ENCODE measurements around the gene STX1B. TPM values are rescaled to one million over a fixed set of nuclear protein-coding genes. Genes with fewer than 3 reads are reported as not detected.

The STX1B gene
- total and polyA plus RNA-seq, 4 donors: 0.09 to 1.2 (median 0.51) TPM

GRCh38 chr16:31007684-31008083, 2.8 kb downstream of the STX1B start:
- Histone ChIP-seq H3K9ac (ENCODE audit: low read depth in 1 of 2, low read length in 2 of 2) (no peak overlapping the region), H3K4me1 (ENCODE audit: control insufficient read depth in 4 of 4, insufficient read depth in 4 of 4, low read length in 3 of 4) (no peaks in the 10 kb centered on the region), H3K36me3 (ENCODE audit: control insufficient read depth in 4 of 4, insufficient read depth in 3 of 4, low read depth in 1 of 4, low read length in 3 of 4) (no peaks in the 10 kb centered on the region), H3K4me3 (ENCODE audit: low read depth in 1 of 3, low read length in 3 of 3) (no peak overlapping the region), H3K9me3 (ENCODE audit: control insufficient read depth in 4 of 4, low read length in 3 of 4) (no peaks in the 10 kb centered on the region), H3K27ac (ENCODE audit: low read depth in 1 of 2, low read length in 2 of 2) (no peak overlapping the region), H3K27me3 (ENCODE audit: control insufficient read depth in 4 of 4, insufficient read depth in 4 of 4, low read length in 3 of 4) (peaks cover 0 to 4% (median under 1%) of the 10 kb centered on the region in 4 donors)
- DNase-seq (ENCODE audit: low spot score): no peak
- 65% methylated on average over 6 of the region's 6 CpGs for WGBS
- TF ChIP-seq REST (IDR thresholded peaks at IDR 0.05) (no peak), YY1 (IDR thresholded peaks at IDR 0.05) (no peak), JUND (IDR thresholded peaks at IDR 0.05) (no peak), HNF4A (conservative IDR thresholded peaks at IDR 0.05) (no peak), CTCF (IDR thresholded peaks at IDR 0.05; ENCODE audit: low read depth, low read length, missing input control) (no peak), FOXA1 (IDR thresholded peaks at IDR 0.05) (no peak), HNF4G (IDR thresholded peaks at IDR 0.05) (no peak), ATF3 (IDR thresholded peaks at IDR 0.05) (no peak), FOXA2 (IDR thresholded peaks at IDR 0.05) (no peak), RAD21 (IDR thresholded peaks at IDR 0.05) (no peak), ZBTB33 (IDR thresholded peaks at IDR 0.05) (no peak), TAF1 (conservative IDR thresholded peaks at IDR 0.05) (no peak), EGR1 (IDR thresholded peaks at IDR 0.05; ENCODE audit: low read depth in 2 of 2) (no peak), GABPA (IDR thresholded peaks at IDR 0.05 in 1 of 2, conservative IDR thresholded peaks at IDR 0.05 in 1 of 2) (no peak), RXRA (IDR thresholded peaks at IDR 0.05) (no peak), SP1 (IDR thresholded peaks at IDR 0.05) (no peak), NR2F2 (IDR thresholded peaks at IDR 0.05) (no peak), MAX (IDR thresholded peaks at IDR 0.05) (no peak)
